ENCODE measurements around the gene GRID2. TPM values are rescaled to one million over a fixed set of nuclear protein-coding genes. Genes with fewer than 3 reads are reported as not detected.

Gene GRID2
- total and polyA plus RNA-seq, 8 donors, result 0.14 to 0.36 (median 0.22) TPM

GRCh38 chr4:92735025-92735665 is 431.4 kb downstream of the GRID2 start:
- no peak overlapping the region for H3K4me3 ChIP-seq
- intact Hi-C loops (cut with DNase I), result no loop called here
- no peaks in the 10 kb centered on the region for H3K36me3 ChIP-seq
- no peak for DNase-seq
- no peaks in the 10 kb centered on the region for H3K4me1 ChIP-seq
- H3K27me3 ChIP-seq, result no peaks in the 10 kb centered on the region
- no peak for ATAC-seq
- H3K9me3 ChIP-seq, result no peaks in the 10 kb centered on the region
- no peak overlapping the region for H3K27ac ChIP-seq
- TF ChIP-seq CTCF (IDR thresholded peaks at IDR 0.05), result no peak

- Histone ChIP-seq H3K4me1 (no peaks in the 10 kb centered on the region), H3K36me3 (no peaks in the 10 kb centered on the region), H3K27me3 (no peaks in the 10 kb centered on the region), H3K9me3 (no peaks in the 10 kb centered on the region), H3K27ac (no peak overlapping the region), H3K4me3 (no peak overlapping the region)
- ATAC-seq (no peak), DNase-seq (no peak)
- intact Hi-C loops (cut with DNase I), result no loop called here
- TF ChIP-seq CTCF (IDR thresholded peaks at IDR 0.05), result no peak
These were observed 456.7 kb downstream of the GRID2 start for GRCh38 chr4:92760433-92760832.

- Histone ChIP-seq H3K4me3 (no peak overlapping the region), H3K27ac (no peak overlapping the region), H3K9me3 (peaks cover 0 to 2% of the 10 kb centered on the region in 2 donors), H3K36me3 (no peaks in the 10 kb centered on the region), H3K4me1 (no peaks in the 10 kb centered on the region), H3K27me3 (no peaks in the 10 kb centered on the region)
- DNase-seq (no peak), ATAC-seq (no peak)
- intact Hi-C loops (cut with DNase I), result no loop called here
- no peak for TF ChIP-seq CTCF (IDR thresholded peaks at IDR 0.05)
These were observed 472.3 kb downstream of the GRID2 start for GRCh38 chr4:92776080-92776479.

GRCh38 chr4:92789741-92790140 is 486.0 kb downstream of the GRID2 start:
- ATAC-seq (no peak), DNase-seq (no peak)
- H3K4me1 ChIP-seq, result no peaks in the 10 kb centered on the region
- H3K27ac ChIP-seq, result no peak overlapping the region
- no peaks in the 10 kb centered on the region for H3K27me3 ChIP-seq
- TF ChIP-seq CTCF (IDR thresholded peaks at IDR 0.05), result no peak
- no peaks in the 10 kb centered on the region for H3K36me3 ChIP-seq
- H3K9me3 ChIP-seq, result no peaks in the 10 kb centered on the region
- intact Hi-C loops (cut with DNase I), result no loop called here
- H3K4me3 ChIP-seq, result no peak overlapping the region

GRCh38 chr4:92791871-92792440 is 488.2 kb downstream of the GRID2 start:
- H3K27ac ChIP-seq, result no peak overlapping the region

More at GRCh38 chr4:92791871-92792440, 488.2 kb downstream of the GRID2 start:
- ATAC-seq, result peak; percentile 12
- no peak overlapping the region for H3K4me3 ChIP-seq
- H3K4me1 ChIP-seq, result no peaks in the 10 kb centered on the region
- no peaks in the 10 kb centered on the region for H3K36me3 ChIP-seq
- no peak for TF ChIP-seq CTCF (IDR thresholded peaks at IDR 0.05)
- H3K9me3 ChIP-seq, result peaks cover 0 to 5% of the 10 kb centered on the region in 2 donors
- intact Hi-C loops (cut with DNase I), result no loop called here
- DNase-seq, result no peak
- no peaks in the 10 kb centered on the region for H3K27me3 ChIP-seq

Data from left lung (tissue), 10 donors.